HG03064 (cell line): Measurements from ENCODE around the gene CD83.

Source experiments
- ATAC-seq: cut with Tn5 transposase; IDR thresholded peaks from one replicate; pipeline ENCODE4 v1.9.1; 2021; ENCODE audit warnings: low read depth; ENCODE audit not compliant: unreplicated experiment

The CD83 gene

DNA sequence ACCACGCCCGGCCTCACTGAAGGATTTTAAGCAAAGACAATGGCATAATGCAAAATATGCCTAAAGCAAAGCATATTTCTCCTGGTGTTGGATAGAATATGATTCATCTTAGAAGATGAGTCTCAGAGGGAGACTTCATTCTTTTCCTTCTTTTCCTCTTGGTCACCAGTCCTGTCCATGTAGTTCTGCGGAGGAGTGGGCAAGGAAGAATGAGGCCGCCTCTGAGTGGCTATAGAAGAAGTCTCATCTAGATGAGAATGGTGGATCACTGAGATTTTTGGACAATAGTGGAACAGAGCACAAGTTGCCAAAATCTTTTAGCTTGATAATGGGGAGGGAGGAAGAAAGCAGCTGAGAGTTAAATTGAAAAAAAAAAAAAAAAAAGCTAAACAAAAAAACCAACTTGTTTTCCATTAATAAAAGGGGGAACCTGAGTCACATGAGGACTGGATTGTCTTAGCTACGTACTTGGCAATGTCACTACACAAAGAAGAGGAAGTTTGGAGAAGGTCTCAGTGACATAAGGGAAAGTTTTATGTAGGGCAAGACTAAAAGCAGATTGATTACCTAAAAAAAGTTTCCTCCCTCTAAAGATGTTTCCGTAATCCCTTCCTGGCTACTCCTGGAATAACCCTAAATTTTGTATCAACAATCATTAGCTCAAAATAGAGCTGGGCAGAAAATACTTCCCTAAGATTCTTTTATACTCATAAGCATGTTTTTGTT lies 6.0 kb downstream of the CD83 start:
- ATAC-seq: no peak

DNA sequence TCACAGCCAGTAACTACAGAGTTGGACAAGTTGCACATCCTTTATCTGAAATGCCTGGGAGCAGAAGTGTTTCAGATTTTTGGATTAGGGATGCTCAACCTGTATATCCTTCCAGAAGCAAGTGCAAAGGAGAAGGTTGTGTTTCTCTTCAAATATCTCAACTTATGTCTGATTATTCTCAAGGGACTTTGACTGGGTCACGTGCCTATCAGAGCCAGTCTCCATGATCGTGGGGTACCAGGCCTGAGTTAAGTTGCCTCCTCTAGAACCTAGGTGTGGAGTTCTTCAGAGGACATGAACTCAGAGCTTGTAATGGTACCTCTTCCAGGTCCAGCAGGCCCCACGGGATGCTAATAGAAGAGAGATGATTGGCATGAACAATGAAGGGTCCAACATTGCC lies 7.8 kb downstream of the CD83 start:
- no peak for ATAC-seq

DNA sequence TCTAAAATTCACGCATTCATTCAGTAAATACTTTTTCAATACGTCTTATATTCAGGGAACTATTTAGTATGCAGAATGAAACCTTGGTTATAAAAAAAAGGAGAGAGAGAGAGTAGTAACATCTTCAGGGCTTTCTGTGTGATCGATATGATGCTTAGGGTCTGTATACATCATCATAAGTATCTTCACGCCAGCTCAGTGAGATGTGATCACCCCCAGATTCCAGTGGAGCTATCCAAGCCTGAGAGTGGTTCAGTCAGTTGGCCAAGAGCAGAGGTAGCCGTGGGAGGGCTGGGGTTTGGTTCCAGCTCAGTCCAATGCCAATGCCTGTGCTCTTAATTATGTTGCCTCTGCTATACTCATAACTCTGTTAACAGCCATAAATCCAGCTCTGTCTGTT lies 8.6 kb downstream of the CD83 start:
- ATAC-seq: no peak

DNA sequence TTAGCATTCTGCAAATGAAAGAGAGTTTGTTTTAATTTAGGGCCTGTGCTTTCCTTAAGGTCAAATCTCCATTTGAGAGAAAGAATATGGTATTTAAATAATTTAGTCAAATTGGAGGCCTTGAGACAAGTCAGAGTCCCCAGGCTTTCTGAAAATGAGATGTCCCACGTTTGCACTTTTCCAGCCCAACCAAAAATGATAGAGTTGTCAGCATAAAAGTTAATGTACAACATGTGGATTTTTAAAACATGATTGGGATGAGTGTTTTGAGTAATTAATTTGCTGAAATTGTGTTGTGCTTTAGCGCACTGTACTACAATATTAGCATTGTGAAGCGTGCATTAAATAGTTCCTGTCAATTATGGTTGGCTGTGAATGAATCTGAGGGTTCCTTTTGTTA lies 10.0 kb downstream of the CD83 start:
- no peak for ATAC-seq

DNA sequence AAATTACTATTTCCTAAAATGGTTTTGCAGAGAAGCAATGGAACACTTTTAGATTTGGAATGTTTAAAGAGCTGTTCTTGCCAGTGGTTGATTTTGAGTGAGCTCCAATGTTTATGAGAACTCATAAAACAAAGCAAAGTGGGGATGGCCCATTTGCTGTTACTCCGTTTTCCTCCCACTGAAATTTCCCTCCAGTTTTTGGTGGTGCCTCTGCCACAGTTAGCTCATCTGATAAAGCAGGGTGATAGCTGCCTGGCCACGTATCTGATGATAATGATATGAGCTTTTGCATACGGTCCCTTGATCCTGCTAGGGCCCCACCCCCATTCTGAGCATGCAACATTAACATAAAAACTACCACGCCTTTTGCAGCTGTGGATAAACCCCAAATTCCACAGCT lies 10.4 kb downstream of the CD83 start:
- ATAC-seq: no peak

DNA sequence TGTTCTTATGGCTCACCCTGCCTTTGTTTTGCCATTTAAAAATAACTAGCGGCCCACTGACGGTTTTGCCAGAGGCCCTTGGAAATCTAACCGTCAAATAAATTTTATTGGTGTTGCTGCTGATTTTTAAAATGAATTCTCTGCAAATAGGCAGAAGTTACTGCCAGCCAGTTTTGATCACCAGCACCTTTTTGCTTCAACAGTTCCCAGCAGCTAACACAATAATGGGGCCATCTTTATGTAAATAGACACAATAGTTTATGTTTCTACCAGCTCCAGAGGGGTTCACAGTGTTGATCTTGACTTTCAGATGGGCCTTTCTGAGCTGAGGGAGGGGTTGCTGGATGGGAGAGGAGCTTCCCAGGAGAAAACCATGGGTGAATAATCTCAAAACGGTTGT lies 11.2 kb downstream of the CD83 start:
- no peak for ATAC-seq

DNA sequence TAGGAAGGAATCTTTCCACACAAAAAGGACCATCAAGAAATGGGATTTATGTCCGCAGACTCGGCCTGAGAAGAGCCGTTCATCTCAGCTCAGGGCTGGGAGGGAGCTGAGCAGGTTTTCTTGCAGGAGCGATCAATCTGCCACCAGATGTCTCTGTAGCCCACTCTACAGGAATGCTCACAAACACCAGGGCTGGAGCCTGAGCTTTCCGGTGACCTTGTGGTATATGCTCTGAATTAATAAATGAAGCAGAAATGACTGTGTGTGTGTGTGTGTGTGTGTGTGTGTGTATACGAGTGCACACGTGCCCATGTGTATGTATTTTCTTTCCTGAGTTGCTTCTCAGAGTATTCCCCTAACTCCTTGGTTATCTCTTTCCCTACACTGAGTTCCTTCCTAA lies 12.0 kb downstream of the CD83 start:
- no peak for ATAC-seq

DNA sequence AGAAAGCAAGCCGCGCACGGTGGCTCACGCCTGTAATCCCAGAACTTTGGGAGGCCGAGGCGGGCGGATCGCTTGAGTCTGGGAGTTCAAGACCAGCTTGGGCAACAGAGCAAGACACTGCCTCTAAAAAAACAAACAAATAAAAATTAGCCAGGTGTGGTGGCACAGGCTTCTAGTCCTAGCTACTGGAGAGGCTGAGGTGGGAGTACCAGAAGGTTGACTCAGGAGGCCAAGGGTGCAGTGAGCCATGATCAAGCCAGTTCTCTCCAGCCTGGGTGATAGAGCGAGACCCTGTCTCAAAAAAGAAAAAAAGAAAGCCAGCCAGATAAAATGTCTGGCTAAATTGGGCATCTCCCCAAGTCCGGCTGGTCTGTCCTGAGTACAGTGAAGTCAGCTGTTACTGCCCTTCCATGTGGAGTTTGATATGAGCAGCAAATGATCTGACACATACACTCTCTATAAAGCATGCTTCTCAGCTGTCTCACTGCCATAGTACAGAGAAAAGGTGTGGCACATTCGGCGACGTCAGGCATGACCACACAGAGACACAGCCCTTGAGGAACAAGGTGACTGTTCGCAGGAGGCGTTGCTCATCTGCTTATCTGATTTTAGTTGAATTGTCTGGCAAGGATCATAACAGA lies 13.0 kb downstream of the CD83 start:
- ATAC-seq: no peak

DNA sequence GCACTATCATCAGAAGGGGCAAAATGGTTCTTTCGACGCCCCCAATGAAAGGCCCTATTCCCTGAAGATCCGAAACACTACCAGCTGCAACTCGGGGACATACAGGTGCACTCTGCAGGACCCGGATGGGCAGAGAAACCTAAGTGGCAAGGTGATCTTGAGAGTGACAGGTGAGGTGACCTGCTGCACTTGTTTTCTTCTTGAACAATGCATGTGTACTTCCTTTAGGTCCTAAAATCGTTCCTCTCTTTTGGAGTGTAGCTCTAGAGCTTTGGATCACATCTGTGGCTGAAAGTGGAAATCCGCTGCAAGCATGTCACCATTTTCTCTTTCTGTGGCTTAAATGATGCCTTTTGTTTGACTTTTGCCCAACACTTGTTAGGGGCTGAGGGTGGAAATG lies 14.0 kb downstream of the CD83 start:
- no peak for ATAC-seq

DNA sequence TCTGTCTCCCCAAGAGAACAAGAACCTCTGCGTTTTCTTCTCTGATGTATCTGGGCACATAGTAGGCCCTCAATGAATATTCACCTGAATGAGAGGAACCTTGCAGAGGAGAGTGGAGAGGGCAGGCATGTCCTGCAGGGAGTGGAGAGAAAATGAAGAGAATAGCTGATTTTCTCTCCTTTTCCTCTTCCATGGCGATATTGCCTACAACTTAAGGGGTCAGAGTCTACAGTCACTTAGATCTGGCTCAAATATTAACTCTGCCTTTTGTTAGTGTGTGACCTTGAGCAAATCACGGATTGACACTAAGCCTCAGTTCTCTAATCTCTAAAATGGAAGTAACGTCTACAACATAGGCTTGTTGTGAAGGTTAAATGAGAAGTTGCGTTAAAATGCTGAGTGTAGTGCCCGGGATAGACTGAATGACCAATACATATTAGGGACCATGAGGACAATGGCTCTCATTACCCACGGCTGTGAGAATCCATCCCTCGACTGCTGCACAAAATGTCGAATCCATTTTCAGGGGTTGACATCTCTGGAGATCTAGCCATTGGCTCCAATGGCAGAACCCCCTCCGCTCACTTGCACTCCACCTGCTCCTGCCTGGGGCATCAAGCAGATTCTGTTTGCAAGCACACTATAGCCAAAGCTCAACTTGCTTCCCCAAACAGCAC lies 14.8 kb downstream of the CD83 start:
- ATAC-seq: no peak

DNA sequence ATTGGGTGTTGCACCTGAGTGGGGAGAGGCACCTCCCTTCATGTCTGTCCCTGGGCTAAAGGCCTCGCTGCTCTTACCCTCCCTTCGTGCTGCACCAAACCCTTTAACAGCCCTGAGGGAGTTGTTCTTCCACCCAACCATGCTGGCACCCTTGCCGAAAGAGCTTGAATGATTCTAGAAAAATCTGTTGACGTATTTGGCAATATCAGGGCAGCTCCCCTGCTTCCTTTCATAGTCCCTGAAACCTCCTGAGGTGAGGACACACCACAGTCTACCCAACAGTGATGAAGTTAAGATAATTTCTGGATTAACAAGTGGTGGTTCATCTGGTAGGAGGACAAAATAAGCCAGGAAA lies 15.3 kb downstream of the CD83 start:
- ATAC-seq: no peak

DNA sequence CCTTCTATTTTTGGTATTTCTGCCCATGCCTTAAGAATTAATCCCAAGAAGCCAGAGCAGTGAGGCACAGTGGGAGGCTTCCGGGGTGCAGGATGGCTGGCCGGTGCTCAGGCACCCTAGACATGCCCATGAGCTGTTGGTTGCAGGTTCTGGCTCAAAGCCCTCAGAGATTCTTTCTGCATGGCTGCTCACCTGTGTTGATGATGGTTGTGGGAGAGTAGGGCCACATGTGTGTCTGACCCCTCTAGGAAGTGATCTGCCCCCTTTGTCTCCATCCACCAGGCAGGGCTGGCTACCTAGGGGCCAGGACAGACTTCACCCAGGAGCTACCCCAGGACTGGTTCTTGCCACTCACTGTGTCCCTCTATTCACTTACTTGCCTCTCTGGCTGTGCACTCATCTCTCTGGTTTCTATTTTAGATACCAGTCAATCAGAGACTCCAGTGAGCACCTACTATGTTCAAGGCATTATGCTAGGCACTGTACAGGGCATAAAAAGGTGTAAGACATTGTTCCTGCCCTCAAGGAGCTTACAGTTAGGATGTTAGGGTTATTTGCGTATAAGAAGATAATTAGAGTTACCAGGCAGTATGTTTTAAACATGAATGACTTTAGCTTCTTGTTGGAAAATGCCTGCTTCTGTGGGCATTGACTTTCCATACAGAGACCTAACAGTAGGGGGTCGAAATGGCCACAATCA lies 16.8 kb downstream of the CD83 start:
- no peak for ATAC-seq

DNA sequence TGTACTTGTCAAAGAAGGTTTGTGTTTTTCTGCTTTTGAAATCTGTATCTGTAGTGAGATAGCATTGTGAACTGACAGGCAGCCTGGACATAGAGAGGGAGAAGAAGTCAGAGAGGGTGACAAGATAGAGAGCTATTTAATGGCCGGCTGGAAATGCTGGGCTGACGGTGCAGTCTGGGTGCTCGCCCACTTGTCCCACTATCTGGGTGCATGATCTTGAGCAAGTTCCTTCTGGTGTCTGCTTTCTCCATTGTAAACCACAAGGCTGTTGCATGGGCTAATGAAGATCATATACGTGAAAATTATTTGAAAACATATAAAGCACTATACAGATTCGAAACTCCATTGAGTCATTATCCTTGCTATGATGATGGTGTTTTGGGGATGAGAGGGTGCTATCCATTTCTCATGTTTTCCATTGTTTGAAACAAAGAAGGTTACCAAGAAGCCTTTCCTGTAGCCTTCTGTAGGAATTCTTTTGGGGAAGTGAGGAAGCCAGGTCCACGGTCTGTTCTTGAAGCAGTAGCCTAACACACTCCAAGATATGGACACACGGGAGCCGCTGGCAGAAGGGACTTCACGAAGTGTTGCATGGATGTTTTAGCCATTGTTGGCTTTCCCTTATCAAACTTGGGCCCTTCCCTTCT lies 18.4 kb downstream of the CD83 start:
- ATAC-seq: no peak

DNA sequence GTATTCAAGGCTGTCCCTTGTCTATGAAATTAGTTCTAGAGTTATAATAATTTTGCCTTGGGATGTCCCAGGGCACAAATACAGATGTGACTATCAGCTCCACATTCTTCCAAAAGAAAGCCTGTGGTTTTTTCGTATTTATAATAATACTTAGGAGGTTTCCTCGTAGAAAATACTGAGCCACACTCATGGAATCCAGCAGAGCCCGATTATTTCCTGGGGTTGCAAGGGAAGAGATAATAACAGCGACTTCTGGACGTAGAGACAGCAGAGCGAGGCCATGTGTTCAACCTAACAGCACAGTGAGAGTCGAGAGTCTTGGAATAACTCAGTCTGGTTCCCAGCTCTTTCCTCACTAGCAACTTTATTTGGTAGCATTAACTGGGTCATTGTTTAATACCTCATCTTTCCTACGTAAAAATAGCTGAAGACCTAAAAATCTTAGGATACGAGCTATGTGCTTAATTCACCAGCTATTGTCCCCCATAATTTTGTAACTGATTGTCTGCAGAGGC lies 21.2 kb downstream of the CD83 start:
- ATAC-seq: no peak

DNA sequence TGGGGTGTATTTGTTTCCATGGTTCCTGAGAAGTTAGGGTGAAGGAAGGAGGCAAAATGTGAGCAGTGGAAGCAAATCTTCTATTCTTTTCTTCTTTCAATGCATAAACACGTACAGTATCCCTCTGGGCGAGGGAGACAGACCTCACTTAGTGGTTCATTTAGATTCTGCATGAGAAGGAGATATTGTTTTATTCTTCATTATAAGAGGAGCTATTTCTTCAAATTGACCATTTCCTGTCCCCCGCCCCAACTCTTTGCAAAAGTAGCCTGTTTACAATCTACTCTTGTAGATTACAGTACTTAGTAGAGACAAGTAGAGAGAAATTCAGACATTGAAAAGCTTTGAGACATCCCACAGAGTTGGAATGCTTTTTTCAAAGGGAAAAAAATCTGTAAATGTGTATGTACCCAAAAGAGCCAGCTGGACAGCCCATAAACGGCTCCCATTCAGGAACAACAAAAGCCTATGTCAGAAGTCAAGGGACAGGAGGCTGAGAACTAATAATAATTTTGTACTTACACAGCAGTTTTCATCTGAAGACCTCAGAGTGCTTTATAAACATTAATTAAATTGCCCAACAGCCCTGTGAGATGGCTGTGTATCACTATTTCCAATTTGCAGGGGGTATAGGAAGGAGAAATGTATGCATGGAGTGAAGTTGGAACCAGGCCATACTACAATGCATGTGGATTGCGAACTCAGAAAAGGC lies 23.9 kb downstream of the CD83 start:
- no peak for ATAC-seq

DNA sequence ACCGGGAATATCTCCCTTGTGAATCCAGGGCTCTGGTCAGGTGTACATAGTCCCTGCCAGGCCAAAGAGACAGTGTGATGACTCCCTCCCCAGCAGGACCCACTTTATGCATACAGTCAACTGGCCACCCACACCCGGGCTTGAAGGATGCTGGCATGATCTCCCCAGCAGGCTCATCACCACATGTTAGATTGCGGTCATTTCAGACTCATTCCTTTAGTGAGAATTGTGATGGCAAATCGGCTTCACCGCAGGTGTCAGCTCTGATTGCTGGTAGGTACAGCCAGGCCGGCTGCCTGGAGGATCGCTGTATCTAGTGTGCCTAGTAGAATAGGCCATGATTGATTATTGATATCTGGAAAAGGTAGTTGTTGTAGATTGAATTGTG lies 24.5 kb downstream of the CD83 start:
- ATAC-seq: no peak

DNA sequence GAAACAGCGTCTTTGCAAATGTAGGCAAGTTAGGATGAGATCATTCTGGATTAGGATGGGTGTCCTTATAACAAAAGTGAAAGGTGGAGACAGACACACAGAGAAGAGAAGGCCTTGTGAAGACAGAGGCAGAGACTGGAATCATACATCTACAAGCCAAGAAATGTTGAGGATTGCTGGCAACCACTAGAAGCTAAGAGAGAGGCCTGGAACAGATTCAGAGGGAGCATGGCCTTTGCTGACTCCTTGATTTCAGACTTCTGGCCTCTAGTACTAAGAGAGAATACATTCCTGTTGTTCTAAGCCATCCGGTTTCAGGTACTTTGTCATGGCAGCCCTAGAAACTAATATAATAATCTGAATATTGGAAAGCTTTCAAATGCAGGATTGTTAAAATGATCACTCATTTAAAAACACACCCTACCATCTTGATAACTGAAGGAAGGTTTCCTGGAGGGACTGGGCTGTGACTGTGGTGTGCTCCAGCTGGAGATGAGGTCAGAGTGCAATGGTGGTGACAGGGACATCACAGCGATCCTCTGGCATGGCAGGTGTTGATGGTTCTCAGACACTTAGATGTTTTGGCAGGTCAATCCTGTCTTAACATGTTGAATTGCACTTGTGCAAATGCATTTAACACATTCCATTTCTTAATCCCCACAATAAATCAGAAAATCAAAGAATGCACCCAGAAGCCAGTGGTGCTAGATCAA lies 25.1 kb downstream of the CD83 start:
- no peak for ATAC-seq

DNA sequence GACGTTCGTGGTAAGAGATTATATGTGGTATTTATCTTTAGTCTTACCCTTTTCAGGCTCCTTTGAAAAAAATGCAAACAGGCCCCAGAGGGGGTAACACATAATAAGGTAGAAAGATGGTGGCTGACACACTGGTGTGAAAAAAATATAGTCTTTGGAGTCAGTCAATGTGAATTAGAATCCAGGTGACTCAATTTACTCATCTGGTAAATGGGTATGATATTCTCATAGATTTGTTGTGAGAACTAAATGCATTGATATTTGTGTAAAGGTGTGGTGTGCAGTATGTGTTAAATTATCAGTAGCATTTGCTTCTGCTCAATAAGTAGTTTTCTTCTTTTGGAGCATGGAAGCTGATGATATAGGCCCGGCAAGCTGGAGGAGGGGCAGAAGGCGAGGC lies 25.7 kb downstream of the CD83 start:
- no peak for ATAC-seq

DNA sequence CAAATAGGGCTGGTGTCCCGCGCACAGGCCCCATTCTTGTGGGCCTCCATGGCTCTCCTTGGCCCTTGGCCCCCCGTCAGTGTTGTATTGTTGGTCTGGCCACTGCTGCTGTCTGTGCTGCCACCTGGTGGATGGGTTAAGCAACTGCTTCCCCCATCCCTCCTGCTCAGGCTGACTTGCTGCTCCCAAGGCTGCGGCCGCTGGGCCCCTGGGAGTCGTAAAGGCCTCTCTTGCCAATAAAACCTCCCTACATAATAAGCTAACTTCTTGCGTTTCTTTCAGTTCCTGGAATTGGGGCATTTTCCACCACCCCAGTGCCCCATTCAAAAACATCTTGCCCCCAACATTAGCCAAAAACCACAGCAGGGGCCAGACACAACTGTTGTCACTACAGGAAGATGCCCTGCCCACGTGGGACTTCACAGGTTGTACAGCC lies 27.1 kb downstream of the CD83 start:
- ATAC-seq: no peak
